Measurements from ENCODE around the gene DLX4.

The DLX4 gene

DNA sequence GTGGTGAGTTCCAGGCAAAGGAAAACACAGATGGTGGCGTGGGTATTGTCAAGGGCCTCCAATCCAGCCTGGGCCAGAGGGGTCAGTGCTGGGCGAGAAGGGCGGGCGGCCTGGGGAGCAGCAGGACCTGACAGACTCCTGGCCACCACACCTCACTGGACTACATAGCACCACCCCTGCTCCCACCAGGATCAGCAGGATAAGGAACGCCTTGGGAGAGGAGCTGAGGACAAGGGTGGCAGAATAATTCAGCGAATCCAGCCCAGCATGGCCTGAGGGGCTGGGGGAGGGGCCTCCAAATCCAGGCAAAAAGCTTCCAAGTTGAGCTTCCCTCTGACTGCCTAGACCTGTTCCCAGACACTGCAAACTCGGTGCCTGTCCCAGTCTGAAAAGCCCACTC, 6.5 kb downstream of the DLX4 start:
- no peak overlapping the region for H3K27ac ChIP-seq
- H4K20me1 ChIP-seq, result peaks cover 0 to 24% (median 15%) of the 10 kb centered on the region in 11 experiments; a peak in 10 of 22 replicates
- no peak overlapping the region; a peak in 1 of 22 replicates for H3K4me2 ChIP-seq
- H3K9me3 ChIP-seq (replicated peaks in 1 of 11), result 0 out of 22 replicates have a peak, but pooled peaks cover 0 to under 1% (median 0%) of the 10 kb centered on the region in 11 experiments
- no peaks in the 10 kb centered on the region for H3K36me3 ChIP-seq
- H3K4me3 ChIP-seq, result no peak overlapping the region
- H3K4me1 ChIP-seq, result peaks cover 19 to 71% (median 33%) of the 10 kb centered on the region in 10 experiments
- H3K9ac ChIP-seq, result no peak overlapping the region
- TF ChIP-seq Cebpa-rat (IDR thresholded peaks at IDR 0.05), result no peak
- peaks cover 46 to 65% (median 57%) of the 10 kb centered on the region in 11 experiments for H3K27me3 ChIP-seq

DNA sequence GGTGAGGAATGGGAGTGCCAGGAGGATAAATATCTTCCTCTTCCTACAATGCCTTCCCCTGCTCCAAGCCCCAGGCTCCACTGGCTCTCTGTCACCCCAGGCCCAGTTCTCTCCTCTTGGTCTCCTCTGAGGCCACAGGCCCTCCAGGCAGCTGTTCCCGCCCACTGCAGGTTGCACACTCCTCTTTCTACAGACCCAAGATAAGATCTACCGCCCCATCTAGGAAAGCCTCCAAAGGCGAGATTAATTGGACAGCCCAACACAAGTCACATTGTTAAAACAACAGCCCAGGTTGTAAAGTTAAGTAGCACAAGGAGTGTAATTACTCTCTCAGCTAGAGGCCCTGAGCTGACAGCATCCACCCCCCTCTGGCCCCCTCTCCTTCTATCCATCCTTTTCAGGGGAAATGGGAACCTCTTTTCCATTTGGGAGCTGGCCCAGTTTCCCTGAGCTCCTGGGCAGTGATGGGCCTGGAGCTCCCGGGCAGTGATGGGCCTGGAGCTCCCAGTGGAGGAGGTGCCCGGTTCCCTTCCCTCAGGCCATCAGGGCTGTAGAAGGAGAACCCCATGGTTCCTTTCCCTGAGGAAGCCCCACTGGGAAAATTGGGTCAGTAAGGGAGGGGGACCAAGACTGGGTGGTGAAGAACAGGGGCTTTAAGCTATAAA, 7.3 kb downstream of the DLX4 start:
- no peak for TF ChIP-seq Cebpa-rat (IDR thresholded peaks at IDR 0.05)
- peaks cover 0 to 21% (median 12%) of the 10 kb centered on the region in 11 experiments; a peak in 8 of 22 replicates for H4K20me1 ChIP-seq

DNA sequence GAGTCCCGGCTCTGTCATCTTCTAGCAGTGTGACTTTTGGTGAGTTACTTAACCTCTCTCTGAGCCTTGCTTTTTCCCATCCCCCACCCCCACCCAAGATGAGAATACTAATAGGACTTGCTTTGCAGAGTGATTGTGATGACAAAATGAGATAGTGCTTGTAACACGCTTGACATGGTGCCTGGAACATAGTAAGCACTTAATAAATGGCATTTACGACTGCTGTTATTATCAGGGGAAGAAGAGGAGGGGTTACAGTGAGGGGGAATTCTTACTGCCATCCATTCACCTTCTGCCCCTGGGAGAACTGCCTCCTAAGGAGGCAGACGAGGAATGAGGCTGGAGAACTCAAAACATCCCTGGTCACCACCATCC, 7.8 kb downstream of the DLX4 start:
- Histone ChIP-seq H3K27me3 (peaks cover 33 to 53% (median 45%) of the 10 kb centered on the region in 11 experiments), H3K9me3 (replicated peaks in 1 of 11) (no peaks in the 10 kb centered on the region), H3K4me2 (peak overlapping the region in 4 of 11 experiments; percentile 52 to 85 (median 64); a peak in 2 of 22 replicates), H3K4me3 (no peak overlapping the region), H3K36me3 (no peaks in the 10 kb centered on the region), H3K9ac (no peak overlapping the region), H3K4me1 (peaks cover 19 to 65% (median 33%) of the 10 kb centered on the region in 10 experiments), H4K20me1 (peaks cover 0 to 17% (median 8%) of the 10 kb centered on the region in 11 experiments; a peak in 8 of 22 replicates), H3K27ac (no peak overlapping the region)
- TF ChIP-seq Cebpa-rat (IDR thresholded peaks at IDR 0.05), result no peak

More for the DNA sequence above, 7.3 kb downstream of the DLX4 start:
- no peak overlapping the region for H3K27ac ChIP-seq
- H3K4me2 ChIP-seq, result no peak overlapping the region; a peak in 1 of 22 replicates
- no peaks in the 10 kb centered on the region for H3K36me3 ChIP-seq
- no peaks in the 10 kb centered on the region for H3K9me3 ChIP-seq (replicated peaks in 1 of 11)
- no peak overlapping the region for H3K9ac ChIP-seq
- H3K4me3 ChIP-seq, result no peak overlapping the region
- peaks cover 38 to 58% (median 50%) of the 10 kb centered on the region in 11 experiments for H3K27me3 ChIP-seq
- peaks cover 19 to 71% (median 35%) of the 10 kb centered on the region in 10 experiments for H3K4me1 ChIP-seq

DNA sequence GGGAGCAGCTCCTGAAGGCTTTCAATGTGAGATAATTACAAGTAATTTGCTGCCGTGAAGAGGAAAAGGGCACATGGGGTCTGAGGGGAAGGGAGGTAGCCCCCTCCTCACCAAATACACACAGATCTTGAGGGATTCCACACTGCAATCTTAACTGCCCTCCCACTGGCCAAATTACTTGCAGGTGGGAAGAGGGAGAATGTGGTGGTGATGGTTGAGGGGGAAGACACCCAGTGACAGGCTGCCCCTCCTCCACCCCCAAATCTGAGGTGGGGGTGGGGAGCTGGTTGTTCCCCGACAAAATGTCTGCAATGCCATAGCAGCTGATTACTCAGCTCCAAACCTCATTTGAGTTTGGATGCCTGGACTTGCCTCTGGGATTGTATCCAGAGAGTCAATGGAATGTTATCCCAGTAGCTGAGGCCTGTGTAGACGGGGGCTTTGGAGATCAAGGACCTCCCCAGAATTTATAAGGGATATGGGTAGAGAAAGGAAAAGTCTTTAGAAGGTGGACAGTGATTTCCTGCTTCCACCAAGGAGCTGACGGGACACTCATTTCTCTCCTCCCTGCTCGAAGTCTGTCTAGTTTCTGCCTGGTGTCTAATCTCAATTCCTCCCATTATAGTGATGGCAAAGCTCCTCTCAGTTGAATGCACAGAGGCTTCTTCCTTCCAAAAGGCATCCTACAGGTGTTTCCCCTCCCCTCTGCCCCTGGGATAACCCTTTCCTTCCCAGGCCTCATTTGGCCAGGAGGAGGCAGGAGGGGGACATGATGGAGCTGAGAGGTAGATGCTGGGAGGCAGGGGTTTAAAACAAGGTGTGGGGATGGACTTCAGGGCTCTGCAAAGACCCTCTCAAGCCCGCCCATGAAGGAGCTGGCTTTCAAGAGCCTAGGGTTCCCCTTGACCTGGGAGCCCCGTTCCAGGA, 8.7 kb downstream of the DLX4 start:
- 0 out of 20 replicates have a peak overlapping the region, but pooled peaks of 1 of the 10 experiments have one; percentile 1 for H3K4me3 ChIP-seq
- H3K27ac ChIP-seq, result no peak overlapping the region; a peak in 1 of 22 replicates
- H3K4me2 ChIP-seq, result peak overlapping the region; percentile 52 to 91 (median 67)
- H3K9me3 ChIP-seq (replicated peaks in 1 of 11), result no peaks in the 10 kb centered on the region
- H4K20me1 ChIP-seq, result peaks cover 0 to 8% (median 0%) of the 10 kb centered on the region in 11 experiments; a peak in 6 of 22 replicates
- H3K36me3 ChIP-seq, result no peaks in the 10 kb centered on the region
- no peak for TF ChIP-seq Cebpa-rat (IDR thresholded peaks at IDR 0.05)
- H3K4me1 ChIP-seq, result peaks cover 19 to 56% (median 32%) of the 10 kb centered on the region in 10 experiments
- H3K9ac ChIP-seq, result peak overlapping the region in 1 of 11 experiments; percentile 41; a peak in 1 of 22 replicates
- H3K27me3 ChIP-seq, result peaks cover 24 to 44% (median 35%) of the 10 kb centered on the region in 11 experiments

DNA sequence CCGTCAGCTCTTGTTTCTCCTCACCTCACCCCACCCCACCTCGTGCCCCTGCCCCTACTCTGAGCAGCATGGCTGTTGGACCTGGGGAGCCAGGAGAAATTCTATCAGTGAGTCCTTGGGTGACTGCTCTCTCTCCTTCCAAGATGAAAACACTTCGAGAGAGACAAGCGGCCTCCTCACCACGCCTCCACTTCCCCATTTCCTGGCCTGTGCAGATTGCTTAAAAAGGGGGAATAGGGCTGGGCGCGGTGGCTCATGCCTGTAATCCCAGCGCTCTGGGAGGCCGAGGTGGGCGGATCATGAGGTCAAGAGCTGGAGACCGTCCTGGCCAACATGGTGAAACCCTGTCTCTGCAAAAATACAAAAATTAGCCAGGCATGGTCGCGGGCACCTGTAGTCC, 9.5 kb downstream of the DLX4 start:
- no peak for TF ChIP-seq Cebpa-rat (IDR thresholded peaks at IDR 0.05)
- no peaks in the 10 kb centered on the region; a peak in 1 of 22 replicates for H4K20me1 ChIP-seq
- H3K4me1 ChIP-seq, result peaks cover 19 to 54% (median 32%) of the 10 kb centered on the region in 10 experiments
- H3K27ac ChIP-seq, result no peak overlapping the region; a peak in 1 of 22 replicates
- 0 out of 20 replicates have a peak overlapping the region, but pooled peaks of 1 of the 10 experiments have one; percentile 1 for H3K4me3 ChIP-seq
- no peaks in the 10 kb centered on the region for H3K36me3 ChIP-seq
- H3K9ac ChIP-seq, result peak overlapping the region in 1 of 11 experiments; percentile 41; a peak in 2 of 22 replicates
- peak overlapping the region; percentile 52 to 91 (median 67) for H3K4me2 ChIP-seq
- H3K27me3 ChIP-seq, result peaks cover 16 to 36% (median 28%) of the 10 kb centered on the region in 11 experiments
- no peaks in the 10 kb centered on the region for H3K9me3 ChIP-seq (replicated peaks in 1 of 11)

DNA sequence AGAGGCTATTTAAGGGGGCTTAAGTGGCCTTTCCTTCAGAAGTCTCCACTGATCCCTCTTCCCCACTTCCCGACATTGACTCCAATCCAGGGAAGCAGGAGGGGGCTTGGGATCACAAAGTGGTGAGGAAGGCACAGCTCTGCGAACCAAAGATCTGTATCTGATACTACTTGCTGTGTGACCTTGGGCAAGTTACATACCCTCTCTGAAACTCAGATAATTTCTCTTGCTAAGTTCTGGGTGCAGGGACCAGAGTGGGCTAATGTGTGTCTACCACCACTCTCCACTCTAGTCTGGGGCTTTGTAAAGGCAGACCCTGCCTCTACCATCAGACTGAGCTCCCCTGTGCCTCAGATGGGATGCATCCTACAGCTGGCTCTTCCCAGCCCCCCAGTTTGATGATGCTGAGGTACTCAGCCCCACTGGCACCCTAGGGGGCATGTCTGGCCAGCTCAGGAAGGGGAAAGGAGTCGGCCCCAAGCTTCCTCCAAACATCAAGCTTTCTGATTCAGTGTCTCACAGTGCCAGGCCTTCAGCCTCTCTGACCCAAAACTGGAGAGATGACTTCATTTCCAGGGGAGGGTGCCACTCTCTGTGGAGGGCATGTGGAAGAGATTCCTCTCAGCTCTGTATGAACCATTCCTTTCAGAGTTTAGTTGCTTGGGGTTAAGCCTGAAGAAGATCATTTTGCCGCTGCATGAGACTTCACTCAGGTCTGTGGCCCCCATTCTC, 10.9 kb downstream of the DLX4 start:
- Histone ChIP-seq H3K27ac (no peak overlapping the region), H3K27me3 (peaks cover 2 to 22% (median 14%) of the 10 kb centered on the region in 11 experiments; a peak in 19 of 22 replicates), H4K20me1 (no peaks in the 10 kb centered on the region), H3K4me2 (peak overlapping the region in 10 of 11 experiments; percentile 3 to 91 (median 26); a peak in 13 of 22 replicates), H3K9me3 (replicated peaks in 1 of 11) (no peaks in the 10 kb centered on the region), H3K4me3 (no peak overlapping the region), H3K36me3 (no peaks in the 10 kb centered on the region), H3K4me1 (peaks cover 25 to 48% (median 40%) of the 10 kb centered on the region in 10 experiments), H3K9ac (peak overlapping the region in 2 of 11 experiments; percentile 2 to 24; a peak in 2 of 22 replicates)
- TF ChIP-seq Cebpa-rat (IDR thresholded peaks at IDR 0.05), result no peak

DNA sequence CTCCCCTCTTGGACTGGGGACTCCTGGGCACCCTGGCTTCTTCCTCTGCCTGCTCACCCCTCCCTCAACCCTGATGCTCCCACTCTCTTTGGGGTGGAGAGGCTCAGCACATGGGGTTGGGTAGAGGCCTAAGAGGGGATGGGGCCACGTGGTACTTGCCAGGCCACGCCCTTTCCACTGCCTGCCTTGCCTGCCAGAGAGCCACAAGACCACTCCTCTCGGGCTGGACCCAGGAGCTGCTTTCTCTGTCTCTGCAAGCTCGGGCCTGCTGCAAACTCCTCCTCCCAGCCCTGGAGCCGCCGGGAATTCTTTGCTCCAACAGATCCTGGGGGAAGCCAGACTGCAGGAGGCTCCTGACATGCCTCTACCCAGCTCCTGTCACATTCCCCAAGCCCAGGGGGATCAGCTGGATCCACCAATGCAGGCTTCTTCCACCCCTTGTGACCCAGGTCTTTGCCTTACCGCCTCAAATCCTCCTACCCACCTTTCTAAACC, 11.8 kb downstream of the DLX4 start:
- peaks cover 34 to 54% (median 48%) of the 10 kb centered on the region in 10 experiments for H3K4me1 ChIP-seq
- peak overlapping the region in 8 of 11 experiments; percentile 13 to 91 (median 32); a peak in 7 of 22 replicates for H3K4me2 ChIP-seq
- no peak overlapping the region for H3K9ac ChIP-seq
- no peaks in the 10 kb centered on the region for H4K20me1 ChIP-seq
- TF ChIP-seq Cebpa-rat (IDR thresholded peaks at IDR 0.05), result no peak
- H3K4me3 ChIP-seq, result no peak overlapping the region
- no peak overlapping the region for H3K27ac ChIP-seq
- peaks cover 0 to 13% (median 6%) of the 10 kb centered on the region in 11 experiments; a peak in 10 of 22 replicates for H3K27me3 ChIP-seq
- no peaks in the 10 kb centered on the region for H3K9me3 ChIP-seq (replicated peaks in 1 of 11)
- no peaks in the 10 kb centered on the region for H3K36me3 ChIP-seq

DNA sequence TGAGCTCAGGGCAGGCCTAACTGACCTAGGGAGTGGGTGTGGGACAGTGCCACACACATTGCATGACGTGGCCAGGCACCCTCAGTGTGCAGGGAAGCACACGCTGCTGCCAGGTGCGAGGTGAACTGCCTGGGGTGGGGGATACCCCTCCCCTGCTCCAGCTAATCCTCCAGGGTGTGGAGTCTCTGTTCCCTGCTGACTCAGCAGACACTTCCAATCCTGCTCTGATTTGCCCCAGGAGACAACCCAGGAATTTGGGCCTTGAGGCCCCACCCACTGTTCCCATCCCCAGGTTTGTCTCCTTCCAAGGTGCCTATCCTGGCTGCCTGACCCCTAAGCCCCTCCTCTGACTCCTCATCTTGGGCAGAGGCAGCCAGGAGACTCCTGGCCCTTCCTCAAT, 15.3 kb downstream of the DLX4 start:
- no peaks in the 10 kb centered on the region for H3K36me3 ChIP-seq
- H4K20me1 ChIP-seq, result peaks cover 0 to 6% (median 0%) of the 10 kb centered on the region in 11 experiments; a peak in 1 of 22 replicates
- no peaks in the 10 kb centered on the region for H3K9me3 ChIP-seq (replicated peaks in 1 of 11)
- peaks cover 43 to 68% (median 52%) of the 10 kb centered on the region in 10 experiments for H3K4me1 ChIP-seq
- peak overlapping the region in 3 of 11 experiments; percentile 54 to 72 (median 67); a peak in 4 of 22 replicates for H3K4me2 ChIP-seq
- no peak overlapping the region for H3K4me3 ChIP-seq
- peaks cover 0 to 26% (median 11%) of the 10 kb centered on the region in 11 experiments; a peak in 12 of 22 replicates for H3K27me3 ChIP-seq
- TF ChIP-seq Cebpa-rat (IDR thresholded peaks at IDR 0.05), result no peak
- H3K27ac ChIP-seq, result no peak overlapping the region
- H3K9ac ChIP-seq, result no peak overlapping the region; a peak in 1 of 22 replicates
